ENCODE results near the gene CDC42.

The CDC42 gene

GRCh38 chr1:22132517-22133235 is 80.2 kb downstream of the CDC42 start:
- DNase-seq, result no peak

GRCh38 chr1:22133247-22133930 is 80.9 kb downstream of the CDC42 start:
- no peak for DNase-seq

GRCh38 chr1:22133931-22134324 is 81.4 kb downstream of the CDC42 start:
- DNase-seq, result no peak

- no peak for DNase-seq
These were observed 84.7 kb downstream of the CDC42 start for GRCh38 chr1:22137004-22137720.

DNA sequence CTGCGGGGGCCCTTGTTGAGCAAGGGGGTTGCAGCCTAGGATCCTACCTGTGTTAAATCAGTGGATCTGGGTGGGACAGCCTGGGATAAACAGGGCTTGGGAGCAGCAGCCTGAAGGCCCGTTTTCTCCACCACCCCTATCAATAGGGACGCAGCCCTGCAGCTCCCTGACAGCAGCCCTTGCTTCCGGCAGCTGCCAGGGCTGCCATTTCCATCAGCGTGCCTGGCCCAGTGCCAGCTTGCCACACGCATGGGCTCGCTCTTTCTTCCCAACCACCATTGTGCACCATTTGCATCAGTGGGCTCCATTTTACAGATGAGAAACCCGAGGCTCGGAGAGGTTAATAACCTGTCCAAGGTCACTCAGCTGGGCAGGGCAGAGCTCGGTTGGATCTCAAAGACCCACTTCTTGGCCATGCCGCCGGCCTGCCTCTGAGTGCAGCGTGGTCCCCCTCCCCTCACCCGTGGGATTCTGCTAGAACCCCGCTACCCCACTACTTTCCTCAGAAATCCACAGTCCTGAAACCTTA is 86.6 kb downstream of the CDC42 start:
- no peak for DNase-seq

DNA sequence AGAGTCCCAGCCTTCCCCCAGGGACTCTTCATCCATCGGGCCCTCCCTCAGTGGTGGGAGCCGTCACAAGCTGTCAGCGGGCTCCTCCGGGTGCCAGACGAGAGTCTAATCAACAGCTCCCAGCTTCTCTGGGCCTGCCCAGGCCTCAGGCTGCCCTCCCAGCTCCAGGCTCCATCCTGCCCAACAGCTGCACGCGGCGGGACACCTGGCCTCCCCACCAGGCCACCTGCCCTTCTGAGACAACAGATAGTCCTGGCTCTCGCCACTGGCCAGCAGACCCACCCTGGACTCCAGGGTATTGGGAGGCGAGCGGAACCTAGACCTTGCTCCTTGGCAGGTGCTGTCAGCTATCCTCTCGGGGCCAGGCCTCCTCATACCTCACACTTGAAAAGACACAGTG is 87.3 kb downstream of the CDC42 start:
- no peak for DNase-seq
